Measurements from ENCODE around the gene PDHX. TPM values are rescaled to one million over a fixed set of nuclear protein-coding genes. Genes with fewer than 3 reads are reported as not detected.

Gene PDHX
- total and polyA plus RNA-seq, 11 donors: 74.0 to 204 (median 127) TPM

DNA sequence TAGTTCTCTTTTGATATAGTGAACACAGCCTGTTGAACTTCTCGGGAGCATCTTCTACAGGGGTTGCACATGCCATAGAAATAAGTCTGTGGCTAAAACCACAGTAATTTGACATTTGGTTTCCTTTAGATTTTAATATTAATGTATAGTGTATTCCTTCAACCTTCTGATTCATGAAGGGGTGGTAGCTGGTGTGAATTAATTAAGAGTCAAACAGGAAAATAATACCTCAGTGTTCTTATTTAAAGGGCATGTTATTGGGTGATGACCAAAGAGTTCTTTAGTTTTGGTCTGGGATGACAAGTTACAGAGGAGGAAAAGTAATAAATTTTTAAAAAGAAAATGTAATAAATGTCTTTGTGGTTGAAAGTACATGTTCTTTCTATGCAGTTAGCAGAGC lies 86.8 kb downstream of the PDHX start:
- H3K27me3 ChIP-seq: no peaks in the 10 kb centered on the region
- H3K4me3 ChIP-seq: no peak overlapping the region
- 0 to 91% (median 21%) methylated on average over 1 of the region's 1 CpG for WGBS, 4 donors
- H3K27ac ChIP-seq: no peak overlapping the region
- H3K4me1 ChIP-seq: peaks cover 0 to 23% (median 0%) of the 10 kb centered on the region in 12 donors
- intact Hi-C loops (cut with DNase I): loop anchor here in 3 of 10 donors (5.0 kb wide), 1 partner anchor 234 kb away; no protein-coding TSS in a partner anchor
- ATAC-seq: no peak
- no peaks in the 10 kb centered on the region for H3K9me3 ChIP-seq
- no peak for DNase-seq
- no peaks in the 10 kb centered on the region for H3K36me3 ChIP-seq
- TF ChIP-seq POLR2A (IDR thresholded peaks at IDR 0.05): no peak
- TF ChIP-seq, protein P1, sequence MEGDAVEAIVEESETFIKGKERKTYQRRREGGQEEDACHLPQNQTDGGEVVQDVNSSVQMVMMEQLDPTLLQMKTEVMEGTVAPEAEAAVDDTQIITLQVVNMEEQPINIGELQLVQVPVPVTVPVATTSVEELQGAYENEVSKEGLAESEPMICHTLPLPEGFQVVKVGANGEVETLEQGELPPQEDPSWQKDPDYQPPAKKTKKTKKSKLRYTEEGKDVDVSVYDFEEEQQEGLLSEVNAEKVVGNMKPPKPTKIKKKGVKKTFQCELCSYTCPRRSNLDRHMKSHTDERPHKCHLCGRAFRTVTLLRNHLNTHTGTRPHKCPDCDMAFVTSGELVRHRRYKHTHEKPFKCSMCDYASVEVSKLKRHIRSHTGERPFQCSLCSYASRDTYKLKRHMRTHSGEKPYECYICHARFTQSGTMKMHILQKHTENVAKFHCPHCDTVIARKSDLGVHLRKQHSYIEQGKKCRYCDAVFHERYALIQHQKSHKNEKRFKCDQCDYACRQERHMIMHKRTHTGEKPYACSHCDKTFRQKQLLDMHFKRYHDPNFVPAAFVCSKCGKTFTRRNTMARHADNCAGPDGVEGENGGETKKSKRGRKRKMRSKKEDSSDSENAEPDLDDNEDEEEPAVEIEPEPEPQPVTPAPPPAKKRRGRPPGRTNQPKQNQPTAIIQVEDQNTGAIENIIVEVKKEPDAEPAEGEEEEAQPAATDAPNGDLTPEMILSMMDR (IDR thresholded peaks at IDR 0.05): no peak

DNA sequence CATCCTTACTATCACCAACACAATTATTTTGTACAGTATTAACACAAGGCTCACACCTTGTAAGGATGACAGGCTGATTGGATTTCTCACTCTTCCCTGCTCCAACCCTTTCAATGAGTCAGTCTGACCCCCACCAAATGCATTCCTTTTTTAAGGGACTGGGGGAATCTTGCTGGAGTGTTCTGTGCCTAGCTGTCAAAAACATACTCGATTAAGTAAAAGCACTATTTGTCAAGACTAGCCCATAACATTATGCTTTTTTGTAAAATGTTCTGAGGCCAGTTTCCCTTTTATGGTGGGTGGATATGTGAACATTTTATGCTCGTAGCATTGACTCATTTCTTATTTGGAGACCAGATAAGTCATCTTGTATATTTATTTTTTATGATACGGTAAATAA lies 87.2 kb downstream of the PDHX start:
- DNase-seq: no peak
- Histone ChIP-seq H3K36me3 (no peaks in the 10 kb centered on the region), H3K27me3 (no peaks in the 10 kb centered on the region), H3K4me1 (peaks cover 0 to 20% (median 0%) of the 10 kb centered on the region in 12 donors), H3K27ac (no peak overlapping the region), H3K9me3 (no peaks in the 10 kb centered on the region), H3K4me3 (no peak overlapping the region)
- TF ChIP-seq POLR2A (IDR thresholded peaks at IDR 0.05): no peak
- TF ChIP-seq, protein P1 (IDR thresholded peaks at IDR 0.05): no peak
- intact Hi-C loops (cut with DNase I): loop anchor here in 3 of 10 donors (5.0 kb wide), 1 partner anchor 234 kb away; no protein-coding TSS in a partner anchor
- no peak for ATAC-seq
- WGBS, 4 donors: 85 to 89% (median 87%) methylated on average over 3 of the region's 3 CpGs

DNA sequence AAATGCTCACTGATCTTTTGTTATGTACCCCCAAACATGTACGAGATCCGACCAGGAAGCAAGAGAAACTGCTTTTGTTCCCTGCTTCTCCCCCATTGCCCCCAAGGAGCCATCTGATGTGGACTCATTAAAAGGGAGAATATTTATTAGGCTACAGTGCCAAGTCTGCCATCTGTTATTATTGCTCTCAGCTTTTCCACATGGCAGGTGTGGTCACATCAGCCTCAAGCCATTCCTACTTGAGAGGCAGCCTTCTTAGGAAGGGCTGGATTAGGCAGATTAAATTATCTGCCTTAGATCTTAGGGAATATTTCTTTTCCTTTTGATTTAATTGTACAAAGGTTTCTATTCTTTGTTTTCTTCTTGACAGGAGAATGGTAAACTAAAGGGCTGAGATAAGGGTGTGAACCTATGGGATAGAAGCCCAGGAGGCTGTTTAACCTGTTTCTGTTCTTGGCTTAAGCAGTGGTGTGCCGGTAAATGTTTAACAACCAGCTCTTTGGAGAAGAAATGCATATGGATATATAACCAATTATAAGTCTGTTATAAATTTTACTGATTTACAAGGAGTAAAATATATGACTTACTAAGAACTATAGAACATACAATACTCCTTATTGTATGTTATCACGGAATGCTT lies 88.8 kb downstream of the PDHX start:
- Histone ChIP-seq H3K4me1 (peaks cover 0 to 20% (median 0%) of the 10 kb centered on the region in 12 donors), H3K27ac (no peak overlapping the region), H3K9me3 (no peaks in the 10 kb centered on the region), H3K36me3 (no peaks in the 10 kb centered on the region), H3K4me3 (no peak overlapping the region), H3K27me3 (no peaks in the 10 kb centered on the region)
- 80 to 88% (median 85%) methylated on average over 4 of the region's 4 CpGs for WGBS, 4 donors
- TF ChIP-seq, protein P1 (IDR thresholded peaks at IDR 0.05): no peak
- DNase-seq (no peak), ATAC-seq (no peak)
- intact Hi-C loops (cut with DNase I): no loop called here

DNA sequence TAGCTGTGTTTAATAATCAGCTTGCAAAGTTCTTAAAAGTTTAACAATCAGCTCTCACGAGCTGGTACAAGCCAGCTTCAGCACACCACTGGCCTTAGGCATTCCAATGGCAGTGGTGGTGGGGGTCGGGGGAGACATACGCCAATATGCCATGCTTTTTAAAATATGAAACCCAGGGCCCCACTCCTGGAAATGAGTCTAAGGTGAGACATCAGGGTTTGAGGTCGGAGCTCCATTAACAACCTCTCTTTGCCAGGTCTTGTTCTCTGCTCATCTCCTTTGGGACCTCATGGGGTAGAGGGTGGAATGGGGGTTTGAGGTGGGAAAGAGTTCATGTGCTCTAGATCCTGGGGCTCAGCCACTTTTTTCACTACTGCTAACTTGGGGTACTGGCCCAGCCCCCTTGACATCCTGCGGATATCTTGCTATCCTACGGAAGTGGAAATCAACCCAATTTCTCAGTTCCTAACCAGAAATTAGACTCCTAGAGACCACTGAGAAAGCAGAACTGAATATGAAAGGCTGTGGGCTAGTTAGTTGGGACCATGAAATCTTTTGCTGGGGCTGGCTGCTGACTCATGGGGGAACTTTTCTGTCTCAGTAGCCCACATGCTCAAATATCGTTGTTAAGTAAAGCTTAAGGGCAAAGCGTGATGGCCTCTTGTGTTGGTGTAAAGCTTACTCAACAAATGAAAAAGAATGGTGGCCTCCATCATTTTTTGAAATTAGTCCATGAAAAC lies 90.1 kb downstream of the PDHX start:
- Histone ChIP-seq H3K27ac (peak overlapping the region in 1 of 12 donors; percentile 29), H3K9me3 (no peaks in the 10 kb centered on the region), H3K4me3 (no peak overlapping the region), H3K27me3 (no peaks in the 10 kb centered on the region), H3K4me1 (peaks cover 0 to 20% (median 0%) of the 10 kb centered on the region in 12 donors), H3K36me3 (no peaks in the 10 kb centered on the region)
- 87 to 96% (median 93%) methylated on average over 8 of the region's 8 CpGs for WGBS, 4 donors
- ATAC-seq: no peak
- intact Hi-C loops (cut with DNase I): loop anchor here in 1 of 10 donors (1.0 kb wide), 1 partner anchor 12 kb away; no protein-coding TSS in a partner anchor
- no peak for DNase-seq
- no peak for TF ChIP-seq POLR2A (IDR thresholded peaks at IDR 0.05)
- TF ChIP-seq, protein P1 (IDR thresholded peaks at IDR 0.05): no peak

Data from heart left ventricle (tissue), 16 donors.